Measurements from ENCODE around the gene TBC1D4. TPM values are rescaled to one million over a fixed set of nuclear protein-coding genes. Genes with fewer than 3 reads are reported as not detected.

TBC1D4 gene
- total RNA-seq, 2 donors from 2014 or later = 27.6 to 56.1 TPM

GRCh38 chr13:75329723-75330122 lies 152.2 kb downstream of the TBC1D4 start:
- no peak overlapping the region for H3K27ac ChIP-seq
- H3K4me3 ChIP-seq = no peak overlapping the region
- no peaks in the 10 kb centered on the region for H3K9me3 ChIP-seq
- H3K36me3 ChIP-seq = no peaks in the 10 kb centered on the region
- 65% methylated on average over 5 of the region's 5 CpGs for WGBS
- intact Hi-C loops (cut with DNase I) = no loop called here
- DNase-seq (ENCODE audit: low spot score) = no peak
- no peaks in the 10 kb centered on the region for H3K27me3 ChIP-seq (replicated peaks; ENCODE audit: insufficient read depth)
- TF ChIP-seq POLR2A (IDR thresholded peaks at IDR 0.05) (no peak), POLR2AphosphoS5 (IDR thresholded peaks at IDR 0.05) (no peak), CTCF (IDR thresholded peaks at IDR 0.05) (no peak)
- no peaks in the 10 kb centered on the region for H3K4me1 ChIP-seq (replicated peaks)

DNA sequence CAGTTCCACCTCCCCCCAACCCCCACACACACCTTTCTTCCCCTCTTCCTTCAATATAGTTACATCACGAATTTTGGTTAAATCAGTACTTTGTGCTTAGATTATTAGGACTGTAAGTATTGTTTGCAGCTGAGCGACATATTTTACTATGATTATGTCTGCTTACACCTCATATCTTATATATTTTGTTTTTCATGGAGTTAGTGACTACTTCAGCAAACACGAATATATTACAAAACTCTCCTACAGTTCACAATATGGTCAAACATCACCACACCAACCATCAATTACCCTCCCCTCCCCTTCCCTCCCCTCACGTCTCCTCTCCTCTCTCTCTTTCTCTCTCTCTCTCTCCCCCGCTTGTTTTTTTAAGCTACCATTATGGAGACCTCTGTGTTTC lies 152.9 kb downstream of the TBC1D4 start:
- H3K4me1 ChIP-seq (replicated peaks) = no peaks in the 10 kb centered on the region
- TF ChIP-seq POLR2AphosphoS5 (IDR thresholded peaks at IDR 0.05) (no peak), CTCF (IDR thresholded peaks at IDR 0.05) (no peak), POLR2A (IDR thresholded peaks at IDR 0.05) (no peak)
- DNase-seq (ENCODE audit: low spot score) = no peak
- no peak overlapping the region for H3K27ac ChIP-seq
- no peaks in the 10 kb centered on the region for H3K36me3 ChIP-seq
- no peak overlapping the region for H3K4me3 ChIP-seq
- intact Hi-C loops (cut with DNase I) = no loop called here
- WGBS = 74% methylated on average over 5 of the region's 5 CpGs
- H3K27me3 ChIP-seq (replicated peaks; ENCODE audit: insufficient read depth) = no peaks in the 10 kb centered on the region
- H3K9me3 ChIP-seq = no peaks in the 10 kb centered on the region

DNA sequence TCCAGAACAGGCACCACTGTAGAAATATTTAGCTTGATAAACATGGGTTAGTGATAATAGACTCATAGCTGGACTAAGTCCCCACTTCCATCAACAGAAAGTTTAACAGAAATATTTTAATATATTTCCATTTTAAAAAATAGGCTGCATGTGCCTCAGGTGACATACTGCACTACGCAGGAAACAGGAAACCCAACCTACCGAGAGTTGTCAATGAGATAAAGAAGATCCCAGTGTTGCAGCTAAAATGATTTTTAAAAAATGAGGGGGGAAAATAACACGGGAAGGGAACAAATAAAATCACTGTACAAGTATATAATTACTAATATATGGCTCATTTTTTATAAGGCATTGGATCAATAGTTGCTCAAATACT lies 154.8 kb downstream of the TBC1D4 start:
- DNase-seq (ENCODE audit: low spot score) = no peak
- Histone ChIP-seq H3K27ac (no peak overlapping the region), H3K4me3 (no peak overlapping the region), H3K36me3 (no peaks in the 10 kb centered on the region), H3K9me3 (no peaks in the 10 kb centered on the region), H3K27me3 (replicated peaks; ENCODE audit: insufficient read depth) (no peaks in the 10 kb centered on the region), H3K4me1 (replicated peaks) (no peaks in the 10 kb centered on the region)
- TF ChIP-seq POLR2AphosphoS5 (IDR thresholded peaks at IDR 0.05) = no peak
- TF ChIP-seq CTCF (IDR thresholded peaks at IDR 0.05) = no peak
- no peak for TF ChIP-seq POLR2A (IDR thresholded peaks at IDR 0.05)
- WGBS = 65% methylated on average over 3 of the region's 3 CpGs
- intact Hi-C loops (cut with DNase I) = no loop called here

GRCh38 chr13:75326173-75327134 lies 155.5 kb downstream of the TBC1D4 start:
- Histone ChIP-seq H3K27ac (no peak overlapping the region), H3K4me3 (no peak overlapping the region), H3K36me3 (no peaks in the 10 kb centered on the region), H3K9me3 (no peaks in the 10 kb centered on the region), H3K4me1 (replicated peaks) (no peaks in the 10 kb centered on the region), H3K27me3 (replicated peaks; ENCODE audit: insufficient read depth) (no peaks in the 10 kb centered on the region)
- 75% methylated on average over 21 of the region's 21 CpGs for WGBS
- intact Hi-C loops (cut with DNase I) = no loop called here
- TF ChIP-seq CTCF (IDR thresholded peaks at IDR 0.05) = no peak
- no peak for TF ChIP-seq POLR2A (IDR thresholded peaks at IDR 0.05)
- no peak for TF ChIP-seq POLR2AphosphoS5 (IDR thresholded peaks at IDR 0.05)
- DNase-seq (ENCODE audit: low spot score) = no peak

- no peak for DNase-seq (ENCODE audit: low spot score)
- Histone ChIP-seq H3K4me1 (replicated peaks) (no peaks in the 10 kb centered on the region), H3K4me3 (no peak overlapping the region), H3K27ac (no peak overlapping the region), H3K9me3 (no peaks in the 10 kb centered on the region), H3K27me3 (replicated peaks; ENCODE audit: insufficient read depth) (no peaks in the 10 kb centered on the region), H3K36me3 (no peaks in the 10 kb centered on the region)
- WGBS = 66% methylated on average over 4 of the region's 4 CpGs
- TF ChIP-seq POLR2A (IDR thresholded peaks at IDR 0.05) = no peak
- intact Hi-C loops (cut with DNase I) = no loop called here
These were observed 156.3 kb downstream of the TBC1D4 start for GRCh38 chr13:75325711-75326110.

Data from prostate gland (tissue), 2 donors.